GM12875 (cell line): ENCODE measurements around the gene TTLL10.
A peak's percentile ranks its signal among the peaks of the same experiment; 100 is the strongest.

Experiments
- H3K4me3 ChIP-seq: one replicate; pipeline ENCODE4 v1.5.1; 2011; ENCODE audit warnings: low read depth, low read length, control low read depth
- TF ChIP-seq, protein P1 (sequence below): IDR thresholded peaks from 2 replicates; pipeline ENCODE4 v1.5.1; 2011; ENCODE audit warnings: low read depth, mild to moderate bottlenecking, control low read depth, inconsistent platforms, low read length, moderate library complexity, borderline replicate concordance; ENCODE audit not compliant: insufficient read depth

The TTLL10 gene

DNA sequence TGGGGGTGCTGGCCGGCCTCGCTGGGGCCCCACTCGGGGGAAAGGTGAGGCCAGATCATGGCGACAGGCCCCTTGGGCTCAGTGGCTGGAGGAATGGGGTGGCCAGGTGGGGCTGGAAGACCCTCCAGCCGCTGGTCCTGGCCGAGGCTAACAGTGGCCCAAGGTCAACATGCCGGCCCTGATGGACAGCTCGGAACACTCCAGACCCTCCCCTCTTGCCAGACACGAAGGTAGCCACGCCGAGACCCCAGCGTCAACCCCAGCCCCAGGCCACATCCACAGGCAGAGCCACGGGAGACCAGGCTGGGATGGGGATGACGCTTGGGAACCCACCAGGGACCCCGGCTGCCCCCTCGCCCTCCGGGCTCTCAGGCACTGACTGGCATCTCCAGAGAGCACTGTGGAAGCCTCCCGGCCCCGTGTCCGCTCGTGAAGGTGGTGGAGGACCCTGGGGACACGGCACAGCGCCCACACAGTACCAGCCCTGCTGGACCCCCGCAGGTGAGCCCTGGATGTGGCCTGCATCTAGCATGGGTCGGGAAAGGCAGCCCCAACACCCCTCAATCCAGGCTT lies 73.7 kb downstream of the TTLL10 start:
- H3K4me3 ChIP-seq = no peak overlapping the region
- TF ChIP-seq, protein P1, sequence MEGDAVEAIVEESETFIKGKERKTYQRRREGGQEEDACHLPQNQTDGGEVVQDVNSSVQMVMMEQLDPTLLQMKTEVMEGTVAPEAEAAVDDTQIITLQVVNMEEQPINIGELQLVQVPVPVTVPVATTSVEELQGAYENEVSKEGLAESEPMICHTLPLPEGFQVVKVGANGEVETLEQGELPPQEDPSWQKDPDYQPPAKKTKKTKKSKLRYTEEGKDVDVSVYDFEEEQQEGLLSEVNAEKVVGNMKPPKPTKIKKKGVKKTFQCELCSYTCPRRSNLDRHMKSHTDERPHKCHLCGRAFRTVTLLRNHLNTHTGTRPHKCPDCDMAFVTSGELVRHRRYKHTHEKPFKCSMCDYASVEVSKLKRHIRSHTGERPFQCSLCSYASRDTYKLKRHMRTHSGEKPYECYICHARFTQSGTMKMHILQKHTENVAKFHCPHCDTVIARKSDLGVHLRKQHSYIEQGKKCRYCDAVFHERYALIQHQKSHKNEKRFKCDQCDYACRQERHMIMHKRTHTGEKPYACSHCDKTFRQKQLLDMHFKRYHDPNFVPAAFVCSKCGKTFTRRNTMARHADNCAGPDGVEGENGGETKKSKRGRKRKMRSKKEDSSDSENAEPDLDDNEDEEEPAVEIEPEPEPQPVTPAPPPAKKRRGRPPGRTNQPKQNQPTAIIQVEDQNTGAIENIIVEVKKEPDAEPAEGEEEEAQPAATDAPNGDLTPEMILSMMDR = 0 out of 2 replicates have a peak, but pooled peaks have one; percentile 8
